Suppressor macrophage treated with lipopolysaccharide for 1 hour (primary cell): ENCODE data around the gene RSRC1.
"Not testable (repeated sequence)": the region's sequence is repeated elsewhere in the genome, so short reads cannot be mapped to it uniquely, and the experiment has no call there.

Experiments
- DNase-seq, 3 donors: peaks; one replicate each; pipeline ENCODE4 v3.0.0-alpha.2; 2020 to 2022

The RSRC1 gene

GRCh38 chr3:158109804-158110657 is at the start of gene RSRC1:
Gene RSRC1 (plus strand): TSS chr3:158110089. CDS start chr3:158122105, 12,016 bp downstream.
- DNase-seq = peak; percentile 88 to 91 (median 89)

- DNase-seq = not testable (repeated sequence)
These were observed 44.3 kb upstream of the RSRC1 start for GRCh38 chr3:158065574-158065973.

GRCh38 chr3:158072790-158073189 is 37.1 kb upstream of the RSRC1 start:
- DNase-seq = no peak

- DNase-seq = no peak
These were observed 35.3 kb upstream of the RSRC1 start for GRCh38 chr3:158074591-158074990.

- DNase-seq = no peak
These were observed 30.3 kb upstream of the RSRC1 start for GRCh38 chr3:158079599-158079998.

GRCh38 chr3:158084651-158085050 is 25.2 kb upstream of the RSRC1 start:
- no peak for DNase-seq

- no peak for DNase-seq
These were observed 24.5 kb upstream of the RSRC1 start for GRCh38 chr3:158085358-158085757.

- no peak for DNase-seq
These were observed 24.0 kb upstream of the RSRC1 start for GRCh38 chr3:158085931-158086330.

GRCh38 chr3:158086361-158086760 is 23.5 kb upstream of the RSRC1 start:
- no peak for DNase-seq

- DNase-seq = no peak
These were observed 23.1 kb upstream of the RSRC1 start for GRCh38 chr3:158086776-158087175.

GRCh38 chr3:158091531-158091930 is 18.4 kb upstream of the RSRC1 start:
- DNase-seq = peak in 1 of 3 donors; percentile 22

GRCh38 chr3:158093526-158093925 is 16.4 kb upstream of the RSRC1 start:
- no peak for DNase-seq

GRCh38 chr3:158094235-158095110 is 15.4 kb upstream of the RSRC1 start:
- peak in 2 of 3 donors; percentile 41 to 58 for DNase-seq

GRCh38 chr3:158095111-158095813 is 14.6 kb upstream of the RSRC1 start:
- DNase-seq = peak in 2 of 3 donors; percentile 14 to 31

- DNase-seq = peak in 1 of 3 donors; percentile 10
These were observed 13.8 kb upstream of the RSRC1 start for GRCh38 chr3:158095814-158096704.

- peak in 2 of 3 donors; percentile 50 to 57 for DNase-seq
These were observed 12.8 kb upstream of the RSRC1 start for GRCh38 chr3:158097081-158097592.

GRCh38 chr3:158097593-158098308 is 12.1 kb upstream of the RSRC1 start:
- DNase-seq = peak; percentile 64 to 76 (median 67)

GRCh38 chr3:158098309-158098639 is 11.6 kb upstream of the RSRC1 start:
- no peak for DNase-seq

- peak; percentile 27 to 47 (median 29) for DNase-seq
These were observed 11.0 kb upstream of the RSRC1 start for GRCh38 chr3:158098834-158099424.

GRCh38 chr3:158100681-158101080 is 9.2 kb upstream of the RSRC1 start:
- DNase-seq = no peak
